ENCODE data around the gene PLAU. TPM values are rescaled to one million over a fixed set of nuclear protein-coding genes. Genes with fewer than 3 reads are reported as not detected.

PLAU gene
- total RNA-seq, 6 experiments from 2014 or later, result 0.24 to 4.3 (median 0.87) TPM

DNA sequence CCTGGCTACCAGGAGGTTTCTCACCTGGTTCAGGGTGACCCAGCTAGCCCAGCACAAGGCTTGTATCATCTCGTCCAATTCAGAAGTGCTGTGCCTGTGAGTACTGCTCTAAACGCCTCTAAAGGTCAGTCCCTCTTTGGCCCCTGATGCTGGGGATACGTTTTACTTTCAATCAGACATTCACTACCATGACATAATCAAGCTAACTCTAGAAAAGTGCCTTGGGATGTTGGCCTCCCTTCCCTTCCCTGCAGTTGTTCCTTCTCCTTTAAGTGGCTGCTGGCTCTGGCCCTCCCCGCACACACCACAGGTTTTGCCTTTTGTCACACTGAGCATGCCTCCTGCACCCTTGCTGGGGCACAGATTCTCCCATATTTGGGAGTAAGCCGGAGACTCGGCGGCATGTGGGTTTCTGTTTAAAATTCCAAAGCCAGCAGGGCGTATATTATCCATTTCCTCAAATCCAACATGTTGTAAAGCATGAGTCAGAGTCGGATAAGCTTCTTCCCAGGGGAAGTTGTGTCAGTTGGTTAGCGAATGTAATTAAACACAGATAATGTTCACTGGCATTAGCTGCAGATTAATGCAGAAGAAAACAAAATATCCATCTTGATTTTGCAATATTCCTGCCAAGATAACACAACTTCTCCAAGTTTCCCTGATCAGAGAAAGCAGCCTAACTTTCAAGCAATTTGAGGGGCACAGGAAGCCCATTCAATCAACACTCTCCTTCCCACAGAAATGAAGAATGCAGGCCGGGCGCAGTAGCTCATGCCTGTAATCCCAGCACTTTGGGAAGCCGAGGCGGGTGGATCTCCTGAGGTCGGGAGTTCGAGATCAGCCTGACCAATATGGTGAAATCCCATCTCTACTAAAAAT lies 55.2 kb downstream of the PLAU start:
- Histone ChIP-seq H3K9me3 (no peaks in the 10 kb centered on the region), H3K36me3 (no peaks in the 10 kb centered on the region), H3K27me3 (no peaks in the 10 kb centered on the region), H3K27ac (peak overlapping the region; percentile 57 to 72 (median 59)), H3K4me1 (no peaks in the 10 kb centered on the region), H3K4me3 (no peak overlapping the region)
- ATAC-seq (peak; percentile 65 to 85 (median 79)), DNase-seq (peak in 1 of 3 donors; percentile 37)
- WGBS (ENCODE audit: insufficient coverage, low coverage, low lambda C conversion rate, missing lambda C conversion rate), result 50% methylated on average over 13 of the region's 16 CpGs
- intact Hi-C loops (cut with DNase I), result no loop called here
- no peak for TF ChIP-seq CTCF (IDR thresholded peaks at IDR 0.05)
- no peak for TF ChIP-seq POLR2A (IDR thresholded peaks at IDR 0.05)

- Histone ChIP-seq H3K9me3 (no peaks in the 10 kb centered on the region), H3K27ac (peak overlapping the region in 2 of 3 donors; percentile 57 to 72), H3K36me3 (no peaks in the 10 kb centered on the region), H3K4me1 (no peaks in the 10 kb centered on the region), H3K4me3 (no peak overlapping the region), H3K27me3 (no peaks in the 10 kb centered on the region)
- TF ChIP-seq CTCF (IDR thresholded peaks at IDR 0.05) (no peak), POLR2A (IDR thresholded peaks at IDR 0.05) (no peak)
- no peak for ATAC-seq
- DNase-seq, result no peak
- intact Hi-C loops (cut with DNase I), result no loop called here
- 72% methylated on average over 3 of the region's 4 CpGs for WGBS (ENCODE audit: insufficient coverage, low coverage, low lambda C conversion rate, missing lambda C conversion rate)
Measured at GRCh38 chr10:73967022-73967429, 56.1 kb downstream of the PLAU start.

Other genes with a start within 250 kb of the PLAU start
- gene AGAP5, start 213.0 kb upstream of the PLAU start, total RNA-seq, result 1 to 10 TPM; 2.5 to 6.2 (median 4.5) TPM
- 10 to 100 TPM; 39.4 to 43.4 (median 41.0) TPM for gene SEC24C, start 166.8 kb upstream of the PLAU start, total RNA-seq
- gene CHCHD1, start 129.1 kb upstream of the PLAU start, total RNA-seq, result 10 to 100 TPM; 13.0 to 25.1 (median 17.4) TPM
- gene ZSWIM8, start 125.5 kb upstream of the PLAU start, total RNA-seq, result 100 to 1,000 TPM in 1 of 6 experiments, 10 to 100 TPM in 5; 52.2 to 107 (median 77.5) TPM
- gene NDST2, start 99.5 kb upstream of the PLAU start, total RNA-seq, result 10 to 100 TPM in 5 of 6 experiments, 1 to 10 TPM in 1; 9.5 to 14.8 (median 12.2) TPM
- gene CAMK2G, start 36.6 kb upstream of the PLAU start, total RNA-seq, result 10 to 100 TPM in 2 of 6 experiments, 1 to 10 TPM in 4; 8.3 to 10.7 (median 9.4) TPM
- gene VCL, start 87.0 kb downstream of the PLAU start, total RNA-seq, result 10 to 100 TPM; 13.2 to 58.9 (median 27.5) TPM
- 10 to 100 TPM; 16.2 to 22.4 (median 19.9) TPM for gene AP3M1, start 239.7 kb downstream of the PLAU start, total RNA-seq
- gene ADK, start 240.1 kb downstream of the PLAU start, total RNA-seq, result 10 to 100 TPM; 54.2 to 92.5 (median 63.5) TPM